ENCODE measurements around the gene GNAQ. TPM values are rescaled to one million over a fixed set of nuclear protein-coding genes. Genes with fewer than 3 reads are reported as not detected.

The GNAQ gene
- total RNA-seq, 1 experiment from 2014 or later, result 48.6 TPM

- no peak overlapping the region for H2BK12ac ChIP-seq (ENCODE audit: insufficient read length, low read depth, low read length)
- no peak overlapping the region for H3K23ac ChIP-seq (ENCODE audit: insufficient read length, low read depth, low read length)
- DNase-seq, result no peak
- H3K9ac ChIP-seq (ENCODE audit: extremely low read depth, insufficient read length, low read length), result no peak overlapping the region
- H3K14ac ChIP-seq (ENCODE audit: insufficient read depth, low read length), result no peak overlapping the region
- Mint-ChIP-seq H3K27me3 (ENCODE audit: low read depth) (no peaks in the 10 kb centered on the region), H3K9me3 (peaks cover 32 to 46% of the 10 kb centered on the region in 2 experiments), H3K36me3 (ENCODE audit: insufficient read depth in 1 of 3, low read depth in 3 of 3) (peaks cover 12 to 46% (median 30%) of the 10 kb centered on the region in 3 experiments), H3K4me1 (peaks cover 4 to 7% of the 10 kb centered on the region in 2 experiments; a peak in 3 of 4 replicates), H3K4me3 (no peak overlapping the region), H3K27ac (no peak overlapping the region)
- no peak overlapping the region for H3K56ac ChIP-seq (ENCODE audit: insufficient read length, low read depth, low read length)
- H3K79me1 ChIP-seq (ENCODE audit: insufficient read depth, low read depth, low read length, poor library complexity, severe bottlenecking), result no peaks in the 10 kb centered on the region
- no peak overlapping the region for H3K27ac ChIP-seq (ENCODE audit: insufficient read length, low read depth, low read length)
- no peak overlapping the region for H2BK120ac ChIP-seq (ENCODE audit: low read depth, low read length, poor library complexity, severe bottlenecking)
- no peak overlapping the region for H3K18ac ChIP-seq (ENCODE audit: insufficient read length, low read depth, low read length)
- H2BK15ac ChIP-seq (ENCODE audit: low read depth, low read length), result no peak overlapping the region
- no peak overlapping the region for H3K4me2 ChIP-seq (ENCODE audit: insufficient read depth, insufficient read length, low read length)
- no peak overlapping the region for H2BK5ac ChIP-seq (ENCODE audit: insufficient read length, low read length)
- no peak overlapping the region for H4K5ac ChIP-seq (ENCODE audit: insufficient read length, low read depth, low read length)
- H4K20me1 ChIP-seq (ENCODE audit: control insufficient read depth, insufficient read depth, insufficient read length), result no peaks in the 10 kb centered on the region
- H3K4me1 ChIP-seq (ENCODE audit: insufficient read depth, low read length), result no peaks in the 10 kb centered on the region
- H2AFZ ChIP-seq (ENCODE audit: low read length), result no peak overlapping the region
- peaks cover 5% of the 10 kb centered on the region for H3K9me3 ChIP-seq (ENCODE audit: control insufficient read depth, low read depth, low read length)
- no peaks in the 10 kb centered on the region for H3K23me2 ChIP-seq (ENCODE audit: insufficient read length, low read depth, low read length, poor library complexity, severe bottlenecking)
- TF ChIP-seq CTCF (conservative IDR thresholded peaks at IDR 0.05), result no peak
- no peaks in the 10 kb centered on the region for H3K27me3 ChIP-seq (ENCODE audit: insufficient read depth, low read length)
- H3T11ph ChIP-seq (ENCODE audit: low read length), result no peak overlapping the region
- H2AK5ac ChIP-seq (ENCODE audit: insufficient read length, low read length), result no peak overlapping the region
- no peak overlapping the region for H4K91ac ChIP-seq (ENCODE audit: insufficient read length, low read depth, low read length)
- no peaks in the 10 kb centered on the region for H3K79me2 ChIP-seq (ENCODE audit: insufficient read depth, low read length)
- no peak overlapping the region for H3K4ac ChIP-seq (ENCODE audit: low read depth, low read length)
- no peak overlapping the region for H2BK20ac ChIP-seq (ENCODE audit: low read depth, low read length, poor library complexity, severe bottlenecking)
- no peak overlapping the region for H4K8ac ChIP-seq (replicated peaks; ENCODE audit: insufficient read length, low read depth, low read length)
- no CpG with 5 or more reads among the region's 1 CpG for WGBS (ENCODE audit: extremely low coverage, insufficient read length, low lambda C conversion rate)
Measured at GRCh38 chr9:77708064-77708815, 323.4 kb downstream of the GNAQ start.
